ENCODE measurements around the gene HMOX1.

GRCh38 chr22:35342390-35342789, 38.5 kb upstream of the HMOX1 start:
- TF ChIP-seq, protein P1, sequence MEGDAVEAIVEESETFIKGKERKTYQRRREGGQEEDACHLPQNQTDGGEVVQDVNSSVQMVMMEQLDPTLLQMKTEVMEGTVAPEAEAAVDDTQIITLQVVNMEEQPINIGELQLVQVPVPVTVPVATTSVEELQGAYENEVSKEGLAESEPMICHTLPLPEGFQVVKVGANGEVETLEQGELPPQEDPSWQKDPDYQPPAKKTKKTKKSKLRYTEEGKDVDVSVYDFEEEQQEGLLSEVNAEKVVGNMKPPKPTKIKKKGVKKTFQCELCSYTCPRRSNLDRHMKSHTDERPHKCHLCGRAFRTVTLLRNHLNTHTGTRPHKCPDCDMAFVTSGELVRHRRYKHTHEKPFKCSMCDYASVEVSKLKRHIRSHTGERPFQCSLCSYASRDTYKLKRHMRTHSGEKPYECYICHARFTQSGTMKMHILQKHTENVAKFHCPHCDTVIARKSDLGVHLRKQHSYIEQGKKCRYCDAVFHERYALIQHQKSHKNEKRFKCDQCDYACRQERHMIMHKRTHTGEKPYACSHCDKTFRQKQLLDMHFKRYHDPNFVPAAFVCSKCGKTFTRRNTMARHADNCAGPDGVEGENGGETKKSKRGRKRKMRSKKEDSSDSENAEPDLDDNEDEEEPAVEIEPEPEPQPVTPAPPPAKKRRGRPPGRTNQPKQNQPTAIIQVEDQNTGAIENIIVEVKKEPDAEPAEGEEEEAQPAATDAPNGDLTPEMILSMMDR (IDR thresholded peaks at IDR 0.05; ENCODE audit: poor library complexity, severe bottlenecking), result no peak
- TF ChIP-seq POLR2AphosphoS5 (IDR thresholded peaks at IDR 0.05), result no peak
- TF ChIP-seq, protein P2, sequence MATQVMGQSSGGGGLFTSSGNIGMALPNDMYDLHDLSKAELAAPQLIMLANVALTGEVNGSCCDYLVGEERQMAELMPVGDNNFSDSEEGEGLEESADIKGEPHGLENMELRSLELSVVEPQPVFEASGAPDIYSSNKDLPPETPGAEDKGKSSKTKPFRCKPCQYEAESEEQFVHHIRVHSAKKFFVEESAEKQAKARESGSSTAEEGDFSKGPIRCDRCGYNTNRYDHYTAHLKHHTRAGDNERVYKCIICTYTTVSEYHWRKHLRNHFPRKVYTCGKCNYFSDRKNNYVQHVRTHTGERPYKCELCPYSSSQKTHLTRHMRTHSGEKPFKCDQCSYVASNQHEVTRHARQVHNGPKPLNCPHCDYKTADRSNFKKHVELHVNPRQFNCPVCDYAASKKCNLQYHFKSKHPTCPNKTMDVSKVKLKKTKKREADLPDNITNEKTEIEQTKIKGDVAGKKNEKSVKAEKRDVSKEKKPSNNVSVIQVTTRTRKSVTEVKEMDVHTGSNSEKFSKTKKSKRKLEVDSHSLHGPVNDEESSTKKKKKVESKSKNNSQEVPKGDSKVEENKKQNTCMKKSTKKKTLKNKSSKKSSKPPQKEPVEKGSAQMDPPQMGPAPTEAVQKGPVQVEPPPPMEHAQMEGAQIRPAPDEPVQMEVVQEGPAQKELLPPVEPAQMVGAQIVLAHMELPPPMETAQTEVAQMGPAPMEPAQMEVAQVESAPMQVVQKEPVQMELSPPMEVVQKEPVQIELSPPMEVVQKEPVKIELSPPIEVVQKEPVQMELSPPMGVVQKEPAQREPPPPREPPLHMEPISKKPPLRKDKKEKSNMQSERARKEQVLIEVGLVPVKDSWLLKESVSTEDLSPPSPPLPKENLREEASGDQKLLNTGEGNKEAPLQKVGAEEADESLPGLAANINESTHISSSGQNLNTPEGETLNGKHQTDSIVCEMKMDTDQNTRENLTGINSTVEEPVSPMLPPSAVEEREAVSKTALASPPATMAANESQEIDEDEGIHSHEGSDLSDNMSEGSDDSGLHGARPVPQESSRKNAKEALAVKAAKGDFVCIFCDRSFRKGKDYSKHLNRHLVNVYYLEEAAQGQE (IDR thresholded peaks at IDR 0.05; ENCODE audit: borderline replicate concordance), result no peak
- no peak for TF ChIP-seq EZH2 (IDR thresholded peaks at IDR 0.05; ENCODE audit: borderline replicate concordance, insufficient read depth, low read length, poor library complexity, severe bottlenecking)
- TF ChIP-seq RAD21 (conservative IDR thresholded peaks at IDR 0.05), result no peak
